HepG2 (cell line): Measurements from ENCODE around the gene HELZ.

Source experiments
- ATF1 ChIP-seq: IDR thresholded peaks from 2 replicates; pipeline ENCODE4 v1.6.1; 2016; ENCODE audit warnings: mild to moderate bottlenecking, control low read depth
- GABPA ChIP-seq, 2 experiments: IDR thresholded peaks; 2 replicates each; pipeline ENCODE4 v1.6.1; 2011 to 2016; ENCODE audit warnings: low read depth in 2 of 2, low read length in 1 of 2, missing biosample characterization in 1 of 2, missing genetic modification characterization in 1 of 2
- HNF4G ChIP-seq, 2 experiments: sonication (generic) in 1 of 2; formaldehyde crosslinking in 1 of 2; IDR thresholded peaks; 2 replicates each; pipeline versions ENCODE4 v1.4.0 to v1.6.1; 2011 to 2020; ENCODE audit warnings: borderline replicate concordance in 2 of 2, low read depth in 2 of 2, mild to moderate bottlenecking in 2 of 2, low read length in 1 of 2, missing genetic modification reagents in 1 of 2, moderate library complexity in 1 of 2
- PITX1 ChIP-seq: sonication (generic); formaldehyde crosslinking; IDR thresholded peaks from 2 replicates; pipeline ENCODE4 v1.5.1; 2020; ENCODE audit warnings: mild to moderate bottlenecking, missing genetic modification reagents
- POLR2A ChIP-seq, 2 experiments: IDR thresholded peaks; 2 replicates each; pipeline ENCODE4 v1.6.1; 2011; ENCODE audit warnings: low read depth in 2 of 2, low read length in 2 of 2, mild to moderate bottlenecking in 1 of 2, moderate library complexity in 1 of 2; ENCODE audit not compliant: insufficient read depth in 1 of 2
- RNF2 ChIP-seq: fragments of 450-650 bp; conservative IDR thresholded peaks from 2 replicates; pipeline ENCODE4 v1.6.1; 2016; ENCODE audit warnings: low read depth
- SMAD3 ChIP-seq: sonication (generic); formaldehyde crosslinking; IDR thresholded peaks from 2 replicates; pipeline ENCODE4 v1.4.0; 2020; ENCODE audit warnings: missing genetic modification reagents
- TARDBP ChIP-seq: sonication (generic); formaldehyde crosslinking; IDR thresholded peaks from 2 replicates; pipeline ENCODE4 v1.8.0; 2022; ENCODE audit warnings: mild to moderate bottlenecking, missing genetic modification reagents
- ZSCAN31 ChIP-seq: sonication (generic); formaldehyde crosslinking; IDR thresholded peaks from 2 replicates; pipeline ENCODE4 v1.5.0; 2020; ENCODE audit warnings: low read depth, mild to moderate bottlenecking, missing genetic modification reagents
- TF ChIP-seq, protein P1 (sequence below): sonication (generic); formaldehyde crosslinking; IDR thresholded peaks from 2 replicates; pipeline ENCODE4 v1.5.0; 2020; ENCODE audit warnings: missing genetic modification reagents
- TF ChIP-seq, protein P2 (sequence below): sonication (generic); formaldehyde crosslinking; IDR thresholded peaks from 2 replicates; pipeline ENCODE4 v1.5.0; 2020; ENCODE audit warnings: mild to moderate bottlenecking, missing genetic modification reagents, moderate library complexity
- TF ChIP-seq, protein P3 (sequence below): sonication (generic); formaldehyde crosslinking; IDR thresholded peaks from 2 replicates; pipeline ENCODE4 v1.4.0; 2020; ENCODE audit warnings: missing genetic modification reagents, borderline replicate concordance

- TF ChIP-seq POLR2A (IDR thresholded peaks at IDR 0.05; ENCODE audit: insufficient read depth in 1 of 2, low read depth in 2 of 2, low read length in 2 of 2) (no peak), ZSCAN31 (CRISPR knock-in tag) (no peak), HNF4G (IDR thresholded peaks at IDR 0.05; ENCODE audit: borderline replicate concordance, low read depth, low read length) (no peak), HNF4G (CRISPR knock-in tag; IDR thresholded peaks at IDR 0.05; ENCODE audit: borderline replicate concordance, low read depth) (no peak), PITX1 (no peak), GABPA (IDR thresholded peaks at IDR 0.05; ENCODE audit: low read depth, low read length) (no peak), GABPA (CRISPR knock-in tag; IDR thresholded peaks at IDR 0.05; ENCODE audit: low read depth) (no peak), TARDBP (CRISPR knock-in tag) (no peak), RNF2 (no peak), SMAD3 (no peak), ATF1 (no peak)
- TF ChIP-seq, protein P1, sequence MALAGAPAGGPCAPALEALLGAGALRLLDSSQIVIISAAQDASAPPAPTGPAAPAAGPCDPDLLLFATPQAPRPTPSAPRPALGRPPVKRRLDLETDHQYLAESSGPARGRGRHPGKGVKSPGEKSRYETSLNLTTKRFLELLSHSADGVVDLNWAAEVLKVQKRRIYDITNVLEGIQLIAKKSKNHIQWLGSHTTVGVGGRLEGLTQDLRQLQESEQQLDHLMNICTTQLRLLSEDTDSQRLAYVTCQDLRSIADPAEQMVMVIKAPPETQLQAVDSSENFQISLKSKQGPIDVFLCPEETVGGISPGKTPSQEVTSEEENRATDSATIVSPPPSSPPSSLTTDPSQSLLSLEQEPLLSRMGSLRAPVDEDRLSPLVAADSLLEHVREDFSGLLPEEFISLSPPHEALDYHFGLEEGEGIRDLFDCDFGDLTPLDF (CRISPR knock-in tag): no peak
- TF ChIP-seq, protein P2, sequence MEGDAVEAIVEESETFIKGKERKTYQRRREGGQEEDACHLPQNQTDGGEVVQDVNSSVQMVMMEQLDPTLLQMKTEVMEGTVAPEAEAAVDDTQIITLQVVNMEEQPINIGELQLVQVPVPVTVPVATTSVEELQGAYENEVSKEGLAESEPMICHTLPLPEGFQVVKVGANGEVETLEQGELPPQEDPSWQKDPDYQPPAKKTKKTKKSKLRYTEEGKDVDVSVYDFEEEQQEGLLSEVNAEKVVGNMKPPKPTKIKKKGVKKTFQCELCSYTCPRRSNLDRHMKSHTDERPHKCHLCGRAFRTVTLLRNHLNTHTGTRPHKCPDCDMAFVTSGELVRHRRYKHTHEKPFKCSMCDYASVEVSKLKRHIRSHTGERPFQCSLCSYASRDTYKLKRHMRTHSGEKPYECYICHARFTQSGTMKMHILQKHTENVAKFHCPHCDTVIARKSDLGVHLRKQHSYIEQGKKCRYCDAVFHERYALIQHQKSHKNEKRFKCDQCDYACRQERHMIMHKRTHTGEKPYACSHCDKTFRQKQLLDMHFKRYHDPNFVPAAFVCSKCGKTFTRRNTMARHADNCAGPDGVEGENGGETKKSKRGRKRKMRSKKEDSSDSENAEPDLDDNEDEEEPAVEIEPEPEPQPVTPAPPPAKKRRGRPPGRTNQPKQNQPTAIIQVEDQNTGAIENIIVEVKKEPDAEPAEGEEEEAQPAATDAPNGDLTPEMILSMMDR: no peak
- TF ChIP-seq, protein P3, sequence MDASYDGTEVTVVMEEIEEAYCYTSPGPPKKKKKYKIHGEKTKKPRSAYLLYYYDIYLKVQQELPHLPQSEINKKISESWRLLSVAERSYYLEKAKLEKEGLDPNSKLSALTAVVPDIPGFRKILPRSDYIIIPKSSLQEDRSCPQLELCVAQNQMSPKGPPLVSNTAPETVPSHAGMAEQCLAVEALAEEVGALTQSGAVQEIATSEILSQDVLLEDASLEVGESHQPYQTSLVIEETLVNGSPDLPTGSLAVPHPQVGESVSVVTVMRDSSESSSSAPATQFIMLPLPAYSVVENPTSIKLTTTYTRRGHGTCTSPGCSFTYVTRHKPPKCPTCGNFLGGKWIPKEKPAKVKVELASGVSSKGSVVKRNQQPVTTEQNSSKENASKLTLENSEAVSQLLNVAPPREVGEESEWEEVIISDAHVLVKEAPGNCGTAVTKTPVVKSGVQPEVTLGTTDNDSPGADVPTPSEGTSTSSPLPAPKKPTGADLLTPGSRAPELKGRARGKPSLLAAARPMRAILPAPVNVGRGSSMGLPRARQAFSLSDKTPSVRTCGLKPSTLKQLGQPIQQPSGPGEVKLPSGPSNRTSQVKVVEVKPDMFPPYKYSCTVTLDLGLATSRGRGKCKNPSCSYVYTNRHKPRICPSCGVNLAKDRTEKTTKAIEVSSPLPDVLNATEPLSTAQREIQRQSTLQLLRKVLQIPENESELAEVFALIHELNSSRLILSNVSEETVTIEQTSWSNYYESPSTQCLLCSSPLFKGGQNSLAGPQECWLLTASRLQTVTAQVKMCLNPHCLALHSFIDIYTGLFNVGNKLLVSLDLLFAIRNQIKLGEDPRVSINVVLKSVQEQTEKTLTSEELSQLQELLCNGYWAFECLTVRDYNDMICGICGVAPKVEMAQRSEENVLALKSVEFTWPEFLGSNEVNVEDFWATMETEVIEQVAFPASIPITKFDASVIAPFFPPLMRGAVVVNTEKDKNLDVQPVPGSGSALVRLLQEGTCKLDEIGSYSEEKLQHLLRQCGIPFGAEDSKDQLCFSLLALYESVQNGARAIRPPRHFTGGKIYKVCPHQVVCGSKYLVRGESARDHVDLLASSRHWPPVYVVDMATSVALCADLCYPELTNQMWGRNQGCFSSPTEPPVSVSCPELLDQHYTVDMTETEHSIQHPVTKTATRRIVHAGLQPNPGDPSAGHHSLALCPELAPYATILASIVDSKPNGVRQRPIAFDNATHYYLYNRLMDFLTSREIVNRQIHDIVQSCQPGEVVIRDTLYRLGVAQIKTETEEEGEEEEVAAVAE (CRISPR knock-in tag): no peak
These were observed 214.4 kb downstream of the HELZ start for GRCh38 chr17:67030641-67031040.
